GM08714 (cell line): ENCODE measurements around the gene THSD4.

ENCODE experiments used
- H3K4me3 ChIP-seq: fragments of 200-500 bp; sonication (Bioruptor generic); 2 replicates; pipeline ENCODE4 v1.5.1; 2014; ENCODE audit warnings: mild to moderate bottlenecking, low read length, inconsistent platforms
- ZNF274 ChIP-seq: IDR thresholded peaks from 2 replicates; pipeline ENCODE4 v1.6.1; 2012; ENCODE audit warnings: mild to moderate bottlenecking, low read depth, low read length

The THSD4 gene

DNA sequence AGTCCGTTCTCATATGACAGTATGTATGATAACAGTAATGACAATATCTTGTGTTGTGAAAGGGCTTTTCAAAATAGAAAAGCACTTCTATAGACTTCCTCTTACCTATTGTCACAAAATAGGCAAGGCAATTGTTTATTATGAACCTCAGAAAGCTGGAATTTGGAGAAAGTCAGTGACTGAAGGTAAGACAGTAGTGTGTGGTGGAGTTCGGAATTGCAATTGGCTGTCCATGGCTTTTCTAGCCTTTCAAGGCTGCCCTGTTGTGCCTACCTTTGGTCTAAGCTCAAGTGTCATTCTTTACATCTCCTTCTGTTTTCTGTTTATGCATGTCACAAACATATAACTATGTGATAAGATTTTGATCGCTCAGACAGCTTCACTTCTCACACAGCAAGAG, 475.8 kb downstream of the THSD4 start:
- TF ChIP-seq ZNF274, result no peak
- H3K4me3 ChIP-seq, result no peak overlapping the region

DNA sequence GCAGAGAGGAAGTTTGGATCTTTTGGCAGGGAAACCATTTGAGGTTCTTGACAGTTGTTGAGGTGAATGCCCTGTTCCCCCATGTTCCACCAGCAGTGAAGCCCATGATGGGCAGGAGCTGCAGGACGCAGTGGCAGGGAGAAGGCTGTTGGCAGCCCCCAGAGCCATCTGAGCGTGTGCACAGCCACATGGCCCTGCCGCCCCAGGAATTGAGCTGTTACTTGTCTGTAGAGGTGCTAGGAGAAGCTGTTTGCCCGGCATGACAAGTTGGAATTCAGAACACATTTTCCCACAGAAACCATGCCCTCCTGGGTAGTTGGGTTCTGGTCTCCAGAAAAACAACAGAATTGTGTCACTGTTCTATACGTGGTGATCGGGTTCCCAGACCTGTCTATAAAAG, 476.9 kb downstream of the THSD4 start:
- H3K4me3 ChIP-seq, result no peak overlapping the region
- TF ChIP-seq ZNF274, result no peak

DNA sequence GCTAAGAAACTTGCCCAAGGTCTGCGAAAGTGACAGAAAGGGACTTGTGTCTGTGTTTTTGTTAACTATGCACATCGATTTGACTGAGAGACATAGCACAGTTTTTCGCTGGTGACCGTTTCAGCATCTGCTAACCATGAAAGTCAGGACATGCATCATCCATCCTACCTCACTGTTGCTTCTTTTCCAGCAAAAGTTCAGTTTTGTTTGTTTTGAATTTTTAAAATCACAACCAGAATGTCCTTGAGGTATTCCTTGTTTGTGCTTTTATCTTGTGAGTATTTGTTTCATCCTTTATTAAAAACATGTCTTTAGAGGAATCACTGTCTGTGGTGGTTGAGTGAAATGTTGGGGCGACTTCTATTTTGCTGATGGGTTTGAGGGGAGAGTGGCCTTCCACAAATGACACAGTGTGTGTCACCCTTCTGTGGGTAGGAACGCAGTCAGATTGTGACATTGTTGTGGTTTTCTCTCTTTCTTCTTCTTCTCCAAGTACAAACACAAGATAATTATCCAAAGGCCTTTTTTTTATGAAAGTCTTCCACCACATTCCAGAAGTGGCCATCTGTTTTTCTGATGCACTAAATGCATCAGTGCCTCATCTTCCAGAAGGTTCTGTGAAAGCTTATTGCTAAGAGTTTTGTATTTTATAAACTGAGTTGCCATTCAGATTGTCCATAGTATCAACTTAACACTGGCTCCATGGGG, 480.7 kb downstream of the THSD4 start:
- no peak for TF ChIP-seq ZNF274
- no peak overlapping the region for H3K4me3 ChIP-seq

DNA sequence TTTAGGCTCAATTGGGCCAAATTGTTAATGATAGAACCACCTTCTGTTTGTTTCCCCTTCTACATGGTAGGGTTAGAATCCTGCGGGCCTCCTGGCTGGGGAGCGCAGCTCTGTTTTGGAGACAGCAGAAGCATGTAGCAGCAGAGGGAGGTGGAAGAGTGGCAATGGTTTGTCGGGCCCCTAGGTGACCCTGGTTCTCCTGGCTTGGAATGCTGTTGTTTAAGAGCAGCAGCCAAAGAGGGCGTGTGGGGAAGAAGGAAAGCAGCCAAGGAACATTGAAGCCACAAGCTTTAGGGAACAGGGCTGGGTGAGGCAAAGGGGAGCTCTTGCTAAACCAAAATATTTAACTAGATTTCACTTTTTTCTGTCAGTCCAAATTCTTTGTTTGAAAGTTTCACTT, 481.4 kb downstream of the THSD4 start:
- TF ChIP-seq ZNF274, result no peak

GRCh38 chr15:71597126-71597525, 481.9 kb downstream of the THSD4 start:
- TF ChIP-seq ZNF274, result no peak
- no peak overlapping the region for H3K4me3 ChIP-seq

More for the DNA sequence above, 481.4 kb downstream of the THSD4 start:
- no peak overlapping the region for H3K4me3 ChIP-seq

DNA sequence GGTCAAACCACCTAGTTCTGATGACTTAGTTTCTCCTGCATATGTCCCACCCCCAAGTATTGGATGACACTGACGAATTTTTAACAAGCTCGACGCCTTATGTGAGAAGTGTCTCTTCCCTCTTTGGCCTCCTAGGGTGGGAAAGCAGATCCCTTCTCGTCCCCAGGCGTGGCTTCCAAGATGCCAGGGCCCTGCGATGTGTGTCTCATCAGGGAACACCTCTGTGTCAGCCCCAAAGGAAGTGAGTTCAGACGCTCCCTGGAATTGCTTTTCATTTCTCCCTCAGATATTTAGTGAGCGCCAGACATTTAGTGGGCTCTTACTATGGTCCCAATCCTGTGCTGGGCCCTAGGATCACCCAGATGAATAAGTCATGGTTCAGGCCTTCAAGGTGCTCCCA, 482.4 kb downstream of the THSD4 start:
- no peak for TF ChIP-seq ZNF274
- no peak overlapping the region for H3K4me3 ChIP-seq

DNA sequence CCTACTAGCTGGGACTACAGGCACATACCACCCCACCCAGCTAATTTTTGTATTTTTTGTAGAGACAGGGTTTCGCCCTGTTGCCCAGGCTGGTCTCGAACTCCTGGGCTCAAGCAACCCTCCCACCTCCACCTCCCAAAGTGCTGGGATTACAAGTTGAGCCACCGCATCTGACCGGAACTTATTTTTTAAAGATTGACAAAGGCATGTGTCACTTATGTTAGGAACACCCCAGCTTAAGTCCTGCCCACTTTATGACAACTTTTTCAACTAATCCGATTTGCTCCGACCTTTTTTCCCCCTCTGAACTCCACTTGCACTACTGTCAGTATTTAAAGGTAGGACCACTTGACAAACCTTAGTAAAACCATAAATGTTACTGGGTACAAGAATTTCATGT, 483.5 kb downstream of the THSD4 start:
- no peak overlapping the region for H3K4me3 ChIP-seq
- TF ChIP-seq ZNF274, result no peak

- TF ChIP-seq ZNF274, result no peak
- H3K4me3 ChIP-seq, result no peak overlapping the region
Observed at GRCh38 chr15:71599418-71600151, 484.3 kb downstream of the THSD4 start.

- H3K4me3 ChIP-seq, result no peak overlapping the region
- TF ChIP-seq ZNF274, result no peak
Observed at GRCh38 chr15:71600237-71600636, 485.0 kb downstream of the THSD4 start.

- H3K4me3 ChIP-seq, result no peak overlapping the region
- no peak for TF ChIP-seq ZNF274
Observed at GRCh38 chr15:71601038-71601834, 486.0 kb downstream of the THSD4 start.

DNA sequence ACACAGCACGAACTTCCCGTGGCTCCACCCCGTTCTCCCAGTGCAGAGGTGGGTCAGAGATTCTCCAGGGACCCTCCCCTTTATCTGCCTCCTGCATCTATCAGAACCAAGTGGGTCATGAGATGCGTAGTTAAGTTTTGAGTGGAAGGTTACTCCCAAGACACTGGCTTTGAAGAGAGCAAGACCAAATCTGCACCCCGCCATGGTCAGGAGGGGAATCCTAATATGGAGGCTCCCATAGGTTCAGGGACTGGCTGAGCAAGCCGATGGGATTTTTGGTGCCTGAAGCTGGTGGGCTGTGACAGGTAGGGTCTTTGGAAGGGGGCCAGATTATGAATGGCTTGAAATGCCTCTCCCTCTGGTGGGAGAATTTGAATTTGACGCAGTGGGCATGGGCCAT, 488.1 kb downstream of the THSD4 start:
- no peak overlapping the region for H3K4me3 ChIP-seq
- TF ChIP-seq ZNF274, result no peak

DNA sequence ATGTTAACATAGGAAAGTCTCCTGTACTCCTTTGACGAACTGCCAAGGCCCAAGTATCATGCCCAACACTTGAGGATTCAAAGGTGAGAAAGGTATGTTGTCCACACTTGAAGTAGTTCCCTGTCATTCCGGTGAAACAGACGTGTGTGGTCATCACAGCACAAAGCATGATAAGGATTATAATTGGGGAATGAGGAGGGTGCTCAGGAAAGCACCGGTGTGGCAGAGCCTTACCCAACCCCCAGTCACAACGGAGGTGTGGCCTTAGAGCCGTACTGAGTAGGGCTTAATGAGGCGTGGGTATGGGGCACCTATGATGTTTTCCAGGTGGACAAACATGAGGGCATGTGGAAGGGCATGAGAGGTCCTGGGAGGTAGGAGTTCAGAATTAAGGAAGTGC, 492.1 kb downstream of the THSD4 start:
- no peak for TF ChIP-seq ZNF274
- no peak overlapping the region for H3K4me3 ChIP-seq

GRCh38 chr15:71610728-71611552, 495.7 kb downstream of the THSD4 start:
- H3K4me3 ChIP-seq, result no peak overlapping the region
- TF ChIP-seq ZNF274, result no peak
